ENCODE data around the gene USP12.

GRCh38 chr13:27106144-27106543 is 65.5 kb downstream of the USP12 start:
- no peak for TF ChIP-seq CTCF (IDR thresholded peaks at IDR 0.05)
- TF ChIP-seq POLR2A (IDR thresholded peaks at IDR 0.05) = no peak

All from esophagus squamous epithelium (tissue), 4 donors.